ENCODE results near the gene C10orf62. TPM values are rescaled to one million over a fixed set of nuclear protein-coding genes. Genes with fewer than 3 reads are reported as not detected.
A peak's percentile ranks its signal among the peaks of the same experiment; 100 is the strongest.

The C10orf62 gene
- total RNA-seq, 4 donors from 2014 or later: not detected

DNA sequence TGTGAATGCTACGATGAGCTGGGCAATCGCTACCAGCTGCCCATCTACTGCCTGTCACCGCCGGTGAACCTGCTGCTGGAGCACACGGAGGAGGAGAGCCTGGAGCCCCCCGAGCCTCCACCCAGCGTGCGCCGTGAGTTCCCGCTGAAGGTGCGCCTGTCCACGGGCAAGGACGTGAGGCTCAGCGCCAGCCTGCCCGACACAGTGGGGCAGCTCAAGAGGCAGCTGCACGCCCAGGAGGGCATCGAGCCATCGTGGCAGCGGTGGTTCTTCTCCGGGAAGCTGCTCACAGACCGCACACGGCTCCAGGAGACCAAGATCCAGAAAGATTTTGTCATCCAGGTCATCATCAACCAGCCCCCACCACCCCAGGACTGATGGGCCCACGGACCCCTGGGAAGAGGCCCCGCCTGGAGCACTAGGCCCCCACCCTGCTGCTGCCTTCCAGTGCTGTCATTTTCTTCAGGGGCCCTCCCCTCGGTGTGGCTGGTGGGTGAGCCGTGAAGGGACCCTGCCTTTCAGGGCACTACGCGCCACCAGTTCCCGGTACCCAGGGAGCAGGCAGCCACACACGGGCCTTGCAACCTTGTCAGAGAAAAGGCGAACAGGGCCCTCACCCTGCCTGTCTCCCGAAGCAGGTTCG, 19.3 kb upstream of the C10orf62 start:
- DNase-seq: no peak
- Histone ChIP-seq H3K27me3 (no peaks in the 10 kb centered on the region), H3K36me3 (no peaks in the 10 kb centered on the region), H3K27ac (no peak overlapping the region), H3K9me3 (no peaks in the 10 kb centered on the region), H3K4me1 (peaks cover 0 to 7% (median 1%) of the 10 kb centered on the region in 4 donors), H3K4me3 (no peak overlapping the region)
- intact Hi-C loops (cut with DNase I; ENCODE audit: low total_unique reads): no loop called here
- WGBS, 2 donors (ENCODE audit: low coverage in 1 of 2): 92% methylated on average over 31 of the region's 33 CpGs; no CpG with 5 or more reads in 1 of the 2 donors
- TF ChIP-seq, protein P1, sequence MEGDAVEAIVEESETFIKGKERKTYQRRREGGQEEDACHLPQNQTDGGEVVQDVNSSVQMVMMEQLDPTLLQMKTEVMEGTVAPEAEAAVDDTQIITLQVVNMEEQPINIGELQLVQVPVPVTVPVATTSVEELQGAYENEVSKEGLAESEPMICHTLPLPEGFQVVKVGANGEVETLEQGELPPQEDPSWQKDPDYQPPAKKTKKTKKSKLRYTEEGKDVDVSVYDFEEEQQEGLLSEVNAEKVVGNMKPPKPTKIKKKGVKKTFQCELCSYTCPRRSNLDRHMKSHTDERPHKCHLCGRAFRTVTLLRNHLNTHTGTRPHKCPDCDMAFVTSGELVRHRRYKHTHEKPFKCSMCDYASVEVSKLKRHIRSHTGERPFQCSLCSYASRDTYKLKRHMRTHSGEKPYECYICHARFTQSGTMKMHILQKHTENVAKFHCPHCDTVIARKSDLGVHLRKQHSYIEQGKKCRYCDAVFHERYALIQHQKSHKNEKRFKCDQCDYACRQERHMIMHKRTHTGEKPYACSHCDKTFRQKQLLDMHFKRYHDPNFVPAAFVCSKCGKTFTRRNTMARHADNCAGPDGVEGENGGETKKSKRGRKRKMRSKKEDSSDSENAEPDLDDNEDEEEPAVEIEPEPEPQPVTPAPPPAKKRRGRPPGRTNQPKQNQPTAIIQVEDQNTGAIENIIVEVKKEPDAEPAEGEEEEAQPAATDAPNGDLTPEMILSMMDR (IDR thresholded peaks at IDR 0.05): no peak
- TF ChIP-seq POLR2AphosphoS5 (IDR thresholded peaks at IDR 0.05) (no peak), POLR2A (IDR thresholded peaks at IDR 0.05) (no peak), EP300 (IDR thresholded peaks at IDR 0.05; ENCODE audit: low read depth) (no peak)
- in situ Hi-C loops (cut with MboI; ENCODE audit: low pct_ligation_motif_present in 1 of 4, low pct_unique_long_range_greater_than_20kb in 1 of 4, low sequenced_read_pairs in 3 of 4): no loop called here

DNA sequence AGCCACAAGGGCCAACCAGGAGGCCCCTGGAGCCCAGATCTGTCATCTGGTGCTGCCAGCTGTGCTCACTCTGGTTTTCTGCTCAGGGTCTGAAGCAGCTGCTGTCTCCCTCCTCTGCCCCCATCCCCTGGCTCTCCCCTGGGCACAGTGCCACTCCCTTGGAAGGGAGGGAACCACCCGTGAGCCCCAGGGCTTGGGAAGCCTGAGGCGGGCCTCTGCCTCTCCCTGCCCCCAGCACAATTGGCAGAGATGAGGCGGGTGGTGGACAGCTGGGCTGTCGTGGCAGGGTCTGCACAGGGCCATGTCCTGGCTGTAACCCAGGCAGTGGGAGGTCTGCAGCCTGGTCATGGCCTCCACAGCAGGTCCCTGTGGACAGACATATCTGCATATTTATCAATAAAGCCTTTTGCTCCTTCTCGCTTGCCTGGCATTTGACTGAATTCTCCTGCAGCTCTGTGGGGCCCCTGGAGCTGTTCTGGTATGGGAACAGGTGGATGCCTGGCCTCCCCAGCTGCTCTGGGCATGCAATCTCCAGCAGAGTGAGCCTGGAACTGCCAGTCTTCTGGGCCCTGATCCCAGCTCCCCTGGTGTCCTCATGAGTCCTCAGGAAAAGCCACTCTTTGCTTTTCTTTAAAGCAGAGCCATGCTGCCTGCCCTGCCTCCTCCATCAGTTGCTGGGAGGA, 18.6 kb upstream of the C10orf62 start:
- in situ Hi-C loops (cut with MboI; ENCODE audit: low pct_ligation_motif_present in 1 of 4, low pct_unique_long_range_greater_than_20kb in 1 of 4, low sequenced_read_pairs in 3 of 4): no loop called here
- Histone ChIP-seq H3K4me3 (no peak overlapping the region), H3K27ac (no peak overlapping the region), H3K27me3 (no peaks in the 10 kb centered on the region), H3K9me3 (no peaks in the 10 kb centered on the region), H3K4me1 (peaks cover 0 to 7% (median 1%) of the 10 kb centered on the region in 4 donors), H3K36me3 (no peaks in the 10 kb centered on the region)
- WGBS, 2 donors (ENCODE audit: low coverage in 1 of 2): 90% methylated on average over 5 of the region's 5 CpGs; no CpG with 5 or more reads in 1 of the 2 donors
- intact Hi-C loops (cut with DNase I; ENCODE audit: low total_unique reads): no loop called here
- TF ChIP-seq POLR2AphosphoS5 (IDR thresholded peaks at IDR 0.05) (no peak), EP300 (IDR thresholded peaks at IDR 0.05; ENCODE audit: low read depth) (no peak), POLR2A (IDR thresholded peaks at IDR 0.05) (no peak)
- TF ChIP-seq, protein P1 (IDR thresholded peaks at IDR 0.05): no peak
- no peak for DNase-seq

DNA sequence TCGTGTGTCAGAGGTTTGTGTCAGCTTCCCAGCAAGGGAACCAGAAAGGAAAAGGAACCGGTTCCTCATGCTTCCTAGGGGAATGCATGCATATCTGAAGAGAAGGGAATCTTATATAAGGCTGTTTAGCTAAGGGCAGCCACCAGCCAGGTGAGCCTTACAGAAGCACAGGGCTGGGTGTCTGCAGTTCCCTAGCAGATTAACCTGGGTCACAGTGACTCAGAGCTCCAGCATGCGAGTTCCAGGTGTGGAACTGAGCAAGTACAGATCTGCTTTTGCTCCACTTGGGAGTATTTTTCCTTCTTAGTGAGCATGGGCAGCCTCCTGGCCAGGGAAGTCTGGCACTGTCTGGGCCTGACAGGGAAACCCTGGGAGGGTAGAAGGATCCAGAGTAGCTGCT, 17.9 kb upstream of the C10orf62 start:
- TF ChIP-seq, protein P1 (IDR thresholded peaks at IDR 0.05): no peak
- TF ChIP-seq EP300 (IDR thresholded peaks at IDR 0.05; ENCODE audit: low read depth) (no peak), POLR2A (IDR thresholded peaks at IDR 0.05) (no peak), POLR2AphosphoS5 (IDR thresholded peaks at IDR 0.05) (no peak)
- H3K36me3 ChIP-seq: no peaks in the 10 kb centered on the region
- H3K4me3 ChIP-seq: no peak overlapping the region
- intact Hi-C loops (cut with DNase I; ENCODE audit: low total_unique reads) (no loop called here), in situ Hi-C loops (cut with MboI; ENCODE audit: low pct_ligation_motif_present in 1 of 4, low pct_unique_long_range_greater_than_20kb in 1 of 4, low sequenced_read_pairs in 3 of 4) (no loop called here)
- no peak for DNase-seq
- H3K9me3 ChIP-seq: no peaks in the 10 kb centered on the region
- peaks cover 0 to 7% (median 1%) of the 10 kb centered on the region in 4 donors for H3K4me1 ChIP-seq
- no peaks in the 10 kb centered on the region for H3K27me3 ChIP-seq
- no peak overlapping the region for H3K27ac ChIP-seq
- WGBS, 2 donors (ENCODE audit: low coverage in 1 of 2): 87 to 100% methylated on average over 2 to 3 of the region's 3 CpGs

DNA sequence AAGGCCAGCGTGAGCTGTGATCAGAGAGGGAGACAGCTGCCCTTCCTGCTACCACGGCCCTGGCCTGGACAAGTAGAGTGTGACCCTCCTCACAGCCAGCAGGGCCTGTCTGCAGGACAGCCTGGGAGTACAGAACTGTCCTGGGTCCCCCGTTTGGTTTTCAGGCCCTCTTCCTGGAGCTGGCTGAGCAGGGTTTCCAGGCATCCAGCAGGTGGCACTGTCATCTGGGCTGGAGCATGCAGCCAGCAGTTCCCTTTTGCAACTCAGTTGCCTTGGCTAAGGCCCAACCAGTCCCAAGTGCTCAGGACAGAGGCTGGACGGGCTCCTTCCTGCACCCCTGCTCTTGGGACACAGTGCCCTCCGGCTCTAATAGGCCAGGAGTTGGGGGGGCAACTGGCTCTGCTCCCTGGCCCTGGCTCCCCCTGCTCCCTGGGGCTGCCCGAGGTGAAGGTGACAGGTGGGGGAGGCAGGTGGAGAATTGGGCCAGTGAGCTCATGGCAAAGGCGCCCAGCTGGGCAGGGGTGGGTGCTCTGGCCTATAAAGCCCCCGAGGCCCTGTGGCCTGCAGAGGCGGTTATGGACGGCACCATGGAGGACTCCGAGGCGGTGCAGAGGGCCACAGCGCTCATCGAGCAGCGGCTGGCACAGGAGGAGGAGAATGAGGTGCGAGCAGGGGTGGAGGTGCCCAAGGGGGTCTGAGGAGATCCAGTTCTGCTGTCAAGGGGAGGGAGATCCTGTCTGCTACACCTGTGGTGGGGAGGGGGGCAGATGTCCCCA, 17.1 kb upstream of the C10orf62 start, which contains the start of gene ANKRD2:
TSS of gene ANKRD2 (plus strand) at position 566 of the 776 bp plus-strand sequence. CDS start at position 576, 10 bp downstream.
- DNase-seq: peak; percentile 78
- no peak within 1 kb of the TSS for H3K4me3 ChIP-seq
- peaks cover 0 to 7% (median 1%) of the 10 kb centered on the region in 4 donors for H3K4me1 ChIP-seq
- in situ Hi-C loops (cut with MboI; ENCODE audit: low pct_ligation_motif_present in 1 of 4, low pct_unique_long_range_greater_than_20kb in 1 of 4, low sequenced_read_pairs in 3 of 4) (no loop called here), intact Hi-C loops (cut with DNase I; ENCODE audit: low total_unique reads) (no loop called here)
- 71 to 97% methylated on average over 6 to 16 of the region's 16 CpGs for WGBS, 2 donors (ENCODE audit: low coverage in 1 of 2)
- no peaks in the 10 kb centered on the region for H3K36me3 ChIP-seq
- no peaks in the 10 kb centered on the region for H3K27me3 ChIP-seq
- H3K27ac ChIP-seq: no peak within 1 kb of the TSS
- no peaks in the 10 kb centered on the region for H3K9me3 ChIP-seq
- TF ChIP-seq POLR2AphosphoS5 (IDR thresholded peaks at IDR 0.05) (no peak), POLR2A (IDR thresholded peaks at IDR 0.05) (no peak)
- TF ChIP-seq, protein P1 (IDR thresholded peaks at IDR 0.05): peak; percentile 71 to 80 (median 79)

Data from transverse colon (tissue), 4 donors.